Activated naive CD8-positive, alpha-beta T cell treated with anti-CD3 and anti-CD28 coated beads, Interleukin-2, amount 50 U/mL, for 24 hours (primary cell): ENCODE results near the gene HAS3.
A peak's percentile ranks its signal among the peaks of the same experiment; 100 is the strongest.
"Not testable (repeated sequence)": the region's sequence is repeated elsewhere in the genome, so short reads cannot be mapped to it uniquely, and the experiment has no call there.

ENCODE experiments used
- ATAC-seq: fragments of 150-1000 bp; cut with Tn5 transposase; one replicate; pipeline ENCODE4 v1.10.0; 2021
- DNase-seq: peaks from one replicate; pipeline ENCODE4 v3.0.0; 2021
- H3K27ac Mint-ChIP-seq: one replicate; pipeline ENCODE4 v1.8.0; 2021; ENCODE audit warnings: mild to moderate bottlenecking, mixed read lengths
- H3K27me3 Mint-ChIP-seq: one replicate; pipeline ENCODE4 v1.8.0; 2021; ENCODE audit warnings: mixed read lengths
- H3K36me3 Mint-ChIP-seq: one replicate; pipeline ENCODE4 v1.8.0; 2021; ENCODE audit warnings: low read depth, mixed read lengths
- H3K4me1 Mint-ChIP-seq: one replicate; pipeline ENCODE4 v1.8.0; 2021; ENCODE audit warnings: mixed read lengths
- H3K4me3 Mint-ChIP-seq: one replicate; pipeline ENCODE4 v1.8.0; 2021; ENCODE audit warnings: mild to moderate bottlenecking, moderate library complexity, mixed read lengths
- H3K9me3 Mint-ChIP-seq: one replicate; pipeline ENCODE4 v1.8.0; 2021; ENCODE audit warnings: mixed read lengths

HAS3 gene

DNA sequence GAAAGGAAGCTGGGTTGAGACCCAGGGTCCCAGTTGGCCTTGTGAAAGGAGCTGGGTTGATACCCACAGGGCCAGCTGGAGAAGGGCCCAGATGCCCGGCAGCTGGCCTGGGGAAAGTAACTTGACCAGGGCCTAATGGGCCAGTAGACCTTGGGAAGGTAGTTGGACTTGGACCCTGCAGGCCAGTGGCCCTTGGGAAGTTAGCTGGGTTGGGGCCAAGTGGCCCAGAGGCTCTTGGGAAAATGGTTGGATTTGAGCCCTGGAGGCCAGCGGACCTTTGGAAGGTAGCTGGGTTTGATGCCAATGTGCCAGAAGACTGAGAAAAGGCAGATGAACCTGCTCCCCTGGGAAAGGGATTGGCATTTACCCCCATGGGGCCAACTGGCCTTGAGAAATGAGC is 13.5 kb downstream of the HAS3 start:
- Mint-ChIP-seq H3K4me1 (peaks cover 3% of the 10 kb centered on the region), H3K27ac (no peak overlapping the region), H3K27me3 (no peaks in the 10 kb centered on the region), H3K36me3 (peaks cover 19% of the 10 kb centered on the region), H3K9me3 (no peaks in the 10 kb centered on the region), H3K4me3 (no peak overlapping the region)
- DNase-seq (no peak), ATAC-seq (no peak)

DNA sequence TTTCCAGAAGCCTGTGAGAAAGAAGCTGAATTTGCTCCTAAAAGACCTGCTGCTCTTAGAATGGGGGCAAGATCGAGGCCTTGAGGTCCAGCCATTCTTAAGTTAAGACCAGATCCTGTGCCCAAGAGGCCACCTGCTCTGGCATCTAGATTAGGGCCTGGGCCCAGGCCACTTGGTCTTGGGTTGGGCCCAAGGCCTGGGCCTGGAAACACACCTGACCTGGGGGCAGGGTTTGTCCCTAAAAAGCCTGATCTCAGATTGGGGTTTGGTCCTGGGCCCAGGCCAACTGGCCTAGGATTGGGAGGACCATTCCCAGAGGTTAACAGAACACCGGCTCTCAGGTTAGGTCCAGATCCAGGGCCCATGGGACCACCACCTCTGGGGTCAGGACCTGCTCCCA is 14.1 kb downstream of the HAS3 start:
- ATAC-seq (no peak), DNase-seq (no peak)
- Mint-ChIP-seq H3K27ac (no peak overlapping the region), H3K4me1 (peaks cover 5% of the 10 kb centered on the region), H3K4me3 (no peak overlapping the region), H3K9me3 (no peaks in the 10 kb centered on the region), H3K36me3 (peaks cover 21% of the 10 kb centered on the region), H3K27me3 (no peaks in the 10 kb centered on the region)

DNA sequence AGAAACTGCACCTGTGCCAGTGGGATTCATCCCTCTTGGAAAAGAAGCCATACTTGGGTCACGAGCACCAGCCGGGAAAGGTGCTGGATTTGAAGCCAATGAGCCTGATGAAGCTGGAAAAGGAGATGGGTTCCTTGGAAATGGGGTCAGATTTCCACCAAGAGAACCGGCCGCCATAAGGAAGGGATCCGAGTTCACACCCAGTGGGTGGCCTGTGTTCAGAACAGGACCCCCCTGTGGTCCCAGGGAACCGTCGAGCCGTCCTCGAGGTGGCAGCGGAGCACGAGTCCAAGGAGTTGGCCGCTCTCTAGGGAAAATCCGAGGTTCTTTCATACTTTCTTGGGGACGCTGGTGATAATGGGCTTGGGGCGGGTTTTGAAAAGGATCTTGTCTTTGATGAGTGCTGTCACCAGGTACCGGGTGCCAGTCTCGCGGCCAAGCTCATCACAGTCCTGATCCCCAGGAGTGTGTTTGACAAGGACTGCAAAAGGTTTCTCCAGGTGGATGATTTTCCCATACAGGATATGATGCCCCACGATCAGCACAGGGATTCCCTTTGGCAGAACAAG is 14.7 kb downstream of the HAS3 start:
- ATAC-seq: no peak
- Mint-ChIP-seq H3K36me3 (peaks cover 21% of the 10 kb centered on the region), H3K27me3 (no peaks in the 10 kb centered on the region), H3K4me3 (no peak overlapping the region), H3K4me1 (peaks cover 5% of the 10 kb centered on the region), H3K27ac (no peak overlapping the region), H3K9me3 (no peaks in the 10 kb centered on the region)
- DNase-seq: no peak

DNA sequence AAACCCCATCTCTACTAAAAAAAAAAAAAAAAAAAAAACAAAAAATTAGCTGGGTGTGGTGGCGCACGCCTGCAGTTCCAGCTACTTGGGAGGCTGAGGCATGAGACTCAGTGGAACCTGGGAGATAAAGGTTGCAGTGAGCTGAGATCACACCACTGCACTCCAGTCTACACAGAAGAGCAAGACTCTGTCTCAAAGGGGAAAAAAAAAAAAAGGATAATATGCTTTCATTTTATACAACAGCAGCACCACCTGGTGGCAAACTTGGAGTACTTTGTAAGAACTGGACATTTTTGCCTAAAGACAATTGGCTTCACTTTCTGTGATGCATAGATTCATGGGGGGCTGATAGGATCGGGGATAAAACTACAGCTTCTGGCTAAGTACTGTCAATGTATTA is 18.5 kb downstream of the HAS3 start:
- DNase-seq (peak; percentile 56), ATAC-seq (no peak)
- H3K27me3 Mint-ChIP-seq: no peaks in the 10 kb centered on the region
- H3K4me1 Mint-ChIP-seq: peaks cover 16% of the 10 kb centered on the region
- no peak overlapping the region for H3K4me3 Mint-ChIP-seq
- H3K27ac Mint-ChIP-seq: peak overlapping the region; percentile 37
- peaks cover 19% of the 10 kb centered on the region for H3K36me3 Mint-ChIP-seq
- H3K9me3 Mint-ChIP-seq: no peaks in the 10 kb centered on the region

DNA sequence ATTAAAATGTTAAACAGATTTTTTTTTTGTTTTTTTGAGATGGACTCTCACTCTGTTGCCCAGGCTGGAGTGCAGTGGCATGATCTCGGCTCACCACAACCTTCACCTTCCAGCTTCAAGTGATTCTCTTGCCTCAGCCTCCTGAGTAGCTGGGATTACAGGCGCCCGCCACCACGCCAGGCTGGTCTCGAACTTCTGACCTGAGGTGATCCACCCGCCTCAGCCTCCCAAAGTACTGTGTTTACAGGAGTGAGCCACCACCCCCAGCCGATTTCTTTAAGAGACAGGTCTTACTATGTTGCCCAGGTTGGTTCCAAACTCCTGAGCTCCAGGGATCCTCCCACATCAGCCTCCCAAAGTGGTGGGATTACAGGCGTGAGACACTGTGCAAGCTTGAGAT is 19.0 kb downstream of the HAS3 start:
- H3K36me3 Mint-ChIP-seq: peaks cover 20% of the 10 kb centered on the region
- not testable (repeated sequence) for H3K4me3 Mint-ChIP-seq, H3K9me3 Mint-ChIP-seq, ATAC-seq, DNase-seq, H3K27ac Mint-ChIP-seq, H3K27me3 Mint-ChIP-seq
- peaks cover 16% of the 10 kb centered on the region for H3K4me1 Mint-ChIP-seq

DNA sequence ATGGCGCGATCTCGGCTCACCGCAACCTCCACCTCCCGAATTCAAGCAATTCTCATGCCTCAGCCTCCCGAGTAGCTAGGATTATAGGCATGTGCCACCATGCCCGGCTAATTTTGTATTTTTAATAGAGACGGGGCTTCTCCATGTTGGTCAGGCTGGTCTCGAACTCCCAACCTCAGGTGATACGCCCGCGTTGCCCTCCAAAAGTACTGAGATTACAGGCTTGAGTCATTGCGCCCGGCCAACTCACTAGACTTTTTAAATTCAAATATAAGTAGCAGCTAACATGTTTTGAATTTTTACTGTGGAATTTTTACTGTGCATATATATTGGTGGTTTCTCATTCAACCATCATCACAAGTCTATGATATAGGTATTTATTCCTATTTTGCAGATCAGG is 19.5 kb downstream of the HAS3 start:
- Mint-ChIP-seq H3K36me3 (peaks cover 23% of the 10 kb centered on the region), H3K4me1 (peaks cover 22% of the 10 kb centered on the region)
- H3K27me3 Mint-ChIP-seq, ATAC-seq, DNase-seq, H3K27ac Mint-ChIP-seq, H3K4me3 Mint-ChIP-seq, H3K9me3 Mint-ChIP-seq: not testable (repeated sequence)

DNA sequence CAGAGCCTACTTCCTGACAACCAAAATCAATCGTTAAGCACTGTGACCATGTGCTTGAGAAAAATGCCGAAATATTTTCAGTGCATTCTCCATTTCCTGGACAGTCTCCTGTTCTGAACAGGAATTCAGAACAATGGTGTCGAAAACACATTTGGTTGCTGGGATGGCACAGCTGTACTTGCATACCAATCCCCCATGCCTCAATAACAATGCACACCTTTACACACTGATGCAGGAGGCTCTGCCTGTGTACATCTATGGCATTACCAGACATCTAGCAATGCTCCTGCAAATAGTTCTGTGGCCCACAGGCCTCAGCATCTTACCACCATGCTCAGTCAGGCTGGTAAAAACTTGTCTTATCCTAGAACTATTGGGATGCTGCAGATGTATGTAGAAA is 20.8 kb downstream of the HAS3 start:
- H3K4me3 Mint-ChIP-seq: no peak overlapping the region
- ATAC-seq (no peak), DNase-seq (no peak)
- H3K36me3 Mint-ChIP-seq: peaks cover 16% of the 10 kb centered on the region
- no peaks in the 10 kb centered on the region for H3K9me3 Mint-ChIP-seq
- peaks cover 35% of the 10 kb centered on the region for H3K4me1 Mint-ChIP-seq
- H3K27ac Mint-ChIP-seq: peak overlapping the region; percentile 25
- H3K27me3 Mint-ChIP-seq: no peaks in the 10 kb centered on the region

DNA sequence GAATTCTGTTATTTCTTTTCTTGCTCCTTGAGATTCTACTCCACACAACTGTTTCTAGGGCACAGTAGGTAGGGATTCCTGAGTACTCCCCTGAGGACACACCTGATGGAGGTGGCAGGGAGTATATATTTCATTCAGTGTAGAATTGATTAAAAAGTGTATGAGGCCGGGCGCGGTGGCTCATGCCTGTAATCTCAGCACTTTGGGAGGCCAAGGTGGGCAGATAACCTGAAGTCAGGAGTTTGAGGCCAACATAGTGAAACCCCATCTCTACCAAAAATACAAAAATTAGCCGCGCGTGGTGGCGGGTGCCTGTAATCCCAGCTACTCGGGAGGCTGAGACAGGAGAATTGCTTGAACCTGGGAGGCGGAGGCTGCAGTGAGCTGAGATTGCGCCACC is 21.3 kb downstream of the HAS3 start:
- H3K4me3 Mint-ChIP-seq, H3K9me3 Mint-ChIP-seq, H3K27ac Mint-ChIP-seq, ATAC-seq, DNase-seq, H3K27me3 Mint-ChIP-seq: not testable (repeated sequence)
- Mint-ChIP-seq H3K36me3 (peaks cover 16% of the 10 kb centered on the region), H3K4me1 (peaks cover 38% of the 10 kb centered on the region)

DNA sequence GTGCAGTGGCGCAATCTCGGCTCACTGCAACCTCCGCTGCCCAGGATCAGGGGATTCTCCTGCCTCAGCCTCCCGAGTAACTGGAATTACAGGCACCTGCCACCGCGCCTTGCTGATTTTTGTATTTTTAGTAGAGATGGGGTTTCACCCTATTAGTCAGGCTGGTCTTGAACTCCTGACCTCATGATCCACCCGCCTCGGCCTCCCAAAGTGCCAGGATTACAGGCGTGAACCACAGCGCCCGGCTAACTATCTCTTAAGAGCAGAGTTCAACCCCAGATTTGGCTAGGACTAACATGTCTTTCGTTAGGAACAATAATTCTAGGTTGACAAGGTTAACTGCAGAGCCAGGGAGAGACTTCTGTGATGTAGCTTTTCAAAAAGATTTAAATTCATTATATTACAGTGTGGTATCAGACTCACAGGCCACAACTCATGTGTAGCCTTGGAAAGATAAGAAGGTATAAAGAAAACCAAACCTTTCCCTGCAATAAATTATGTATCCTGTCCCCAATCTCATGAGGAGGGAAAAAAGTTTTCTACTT is 22.6 kb downstream of the HAS3 start:
- no peak overlapping the region for H3K4me3 Mint-ChIP-seq
- H3K9me3 Mint-ChIP-seq: no peaks in the 10 kb centered on the region
- H3K27ac Mint-ChIP-seq: peak overlapping the region; percentile 52
- ATAC-seq: no peak
- no peak for DNase-seq
- H3K36me3 Mint-ChIP-seq: peaks cover 16% of the 10 kb centered on the region
- H3K4me1 Mint-ChIP-seq: peaks cover 38% of the 10 kb centered on the region
- H3K27me3 Mint-ChIP-seq: no peaks in the 10 kb centered on the region

DNA sequence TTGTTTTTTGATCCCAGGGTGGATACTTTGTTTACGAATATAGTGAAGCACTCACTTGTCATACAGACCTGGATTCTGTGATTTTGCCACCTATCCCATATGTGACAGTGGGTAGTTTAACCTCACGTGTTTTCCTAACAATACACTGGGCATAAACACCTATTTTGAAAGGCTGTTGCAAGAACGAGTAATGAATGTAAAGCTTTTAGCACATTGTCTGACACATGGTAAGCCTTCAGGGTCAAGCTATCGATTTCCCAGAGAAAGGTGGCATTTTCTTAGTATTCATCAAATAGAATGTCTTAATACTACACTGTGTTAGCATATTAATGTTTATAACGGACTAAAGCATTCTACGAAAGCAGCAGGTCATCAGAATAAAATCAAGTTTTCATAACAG is 25.0 kb downstream of the HAS3 start:
- no peak for DNase-seq
- Mint-ChIP-seq H3K27ac (no peak overlapping the region), H3K4me3 (peak overlapping the region; percentile 96), H3K4me1 (peaks cover 50% of the 10 kb centered on the region), H3K27me3 (no peaks in the 10 kb centered on the region), H3K9me3 (no peaks in the 10 kb centered on the region), H3K36me3 (peaks cover 30% of the 10 kb centered on the region)
- ATAC-seq: no peak

DNA sequence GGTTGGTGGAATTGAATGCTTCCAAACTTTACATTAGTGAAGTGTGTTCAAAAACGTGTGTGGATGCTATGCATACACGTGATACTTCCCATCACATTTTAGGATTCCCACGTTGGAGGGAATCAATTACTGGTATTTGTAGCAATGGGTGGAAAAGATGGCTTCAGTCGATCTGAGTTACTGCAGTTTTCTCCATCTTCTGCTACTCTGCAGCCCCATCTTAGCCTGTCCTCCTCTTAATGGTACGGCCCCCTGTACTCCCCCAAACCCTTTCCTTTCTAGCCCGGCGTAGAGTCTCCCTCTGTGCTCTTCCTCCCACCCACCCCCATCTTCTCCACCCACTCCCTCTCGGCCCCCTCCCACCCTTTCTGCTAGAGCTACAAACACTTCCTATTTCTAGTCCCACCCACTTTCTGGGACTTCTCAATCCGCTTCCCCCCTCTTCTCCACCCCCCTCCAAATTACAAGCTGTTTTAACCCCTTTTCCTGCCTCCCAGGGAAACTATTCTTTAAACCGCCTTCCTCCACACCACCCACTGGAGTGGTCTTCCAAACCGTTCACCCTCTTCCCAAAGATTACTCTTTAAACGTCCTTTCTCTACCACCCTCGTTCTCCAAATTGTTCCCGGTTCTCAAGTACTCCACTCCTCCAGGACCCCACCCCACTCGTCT is 25.9 kb downstream of the HAS3 start:
- peak overlapping the region; percentile 91 for H3K27ac Mint-ChIP-seq
- peaks cover 54% of the 10 kb centered on the region for H3K4me1 Mint-ChIP-seq

DNA sequence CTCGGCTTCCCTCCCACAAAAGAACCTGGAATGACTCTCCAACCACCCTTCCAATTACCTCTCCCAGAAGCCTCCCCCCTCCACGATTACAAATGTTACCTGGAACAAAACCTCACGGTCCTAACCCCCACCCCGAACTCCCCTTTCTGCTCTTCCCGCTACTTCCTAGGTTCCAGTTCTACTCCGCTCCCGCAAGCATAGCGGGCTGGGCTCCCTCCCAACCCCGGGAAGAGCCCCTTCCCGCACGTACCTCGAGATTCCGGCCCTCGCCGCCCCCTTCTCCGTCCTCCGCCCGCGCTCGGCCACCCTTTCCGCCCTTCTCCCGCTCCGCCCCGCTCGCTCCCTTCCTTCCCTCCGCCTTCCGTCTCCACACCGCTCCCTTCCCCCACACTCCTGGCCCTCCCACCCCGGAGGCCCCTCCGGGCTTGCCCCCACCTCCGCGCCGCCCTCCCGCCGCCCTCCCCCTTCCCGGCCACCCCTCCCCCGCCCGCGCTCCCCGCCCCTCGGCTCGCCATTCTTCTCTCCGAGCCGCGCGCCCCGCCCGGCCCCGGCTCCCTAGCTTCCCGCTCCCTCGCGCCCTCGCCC is 26.5 kb downstream of the HAS3 start:
- H3K9me3 Mint-ChIP-seq: no peaks in the 10 kb centered on the region
- peak; percentile 84 for DNase-seq
- peaks cover 40% of the 10 kb centered on the region for H3K36me3 Mint-ChIP-seq
- H3K4me1 Mint-ChIP-seq: peaks cover 59% of the 10 kb centered on the region
- peak overlapping the region; percentile 96 for H3K4me3 Mint-ChIP-seq
- ATAC-seq: peak; percentile 52
- H3K27me3 Mint-ChIP-seq: no peaks in the 10 kb centered on the region
- H3K27ac Mint-ChIP-seq: peak overlapping the region; percentile 91

More for the DNA sequence above, 25.9 kb downstream of the HAS3 start:
- H3K27me3 Mint-ChIP-seq: no peaks in the 10 kb centered on the region
- H3K4me3 Mint-ChIP-seq: peak overlapping the region; percentile 96
- ATAC-seq (no peak), DNase-seq (no peak)
- H3K36me3 Mint-ChIP-seq: peaks cover 34% of the 10 kb centered on the region
- H3K9me3 Mint-ChIP-seq: no peaks in the 10 kb centered on the region

DNA sequence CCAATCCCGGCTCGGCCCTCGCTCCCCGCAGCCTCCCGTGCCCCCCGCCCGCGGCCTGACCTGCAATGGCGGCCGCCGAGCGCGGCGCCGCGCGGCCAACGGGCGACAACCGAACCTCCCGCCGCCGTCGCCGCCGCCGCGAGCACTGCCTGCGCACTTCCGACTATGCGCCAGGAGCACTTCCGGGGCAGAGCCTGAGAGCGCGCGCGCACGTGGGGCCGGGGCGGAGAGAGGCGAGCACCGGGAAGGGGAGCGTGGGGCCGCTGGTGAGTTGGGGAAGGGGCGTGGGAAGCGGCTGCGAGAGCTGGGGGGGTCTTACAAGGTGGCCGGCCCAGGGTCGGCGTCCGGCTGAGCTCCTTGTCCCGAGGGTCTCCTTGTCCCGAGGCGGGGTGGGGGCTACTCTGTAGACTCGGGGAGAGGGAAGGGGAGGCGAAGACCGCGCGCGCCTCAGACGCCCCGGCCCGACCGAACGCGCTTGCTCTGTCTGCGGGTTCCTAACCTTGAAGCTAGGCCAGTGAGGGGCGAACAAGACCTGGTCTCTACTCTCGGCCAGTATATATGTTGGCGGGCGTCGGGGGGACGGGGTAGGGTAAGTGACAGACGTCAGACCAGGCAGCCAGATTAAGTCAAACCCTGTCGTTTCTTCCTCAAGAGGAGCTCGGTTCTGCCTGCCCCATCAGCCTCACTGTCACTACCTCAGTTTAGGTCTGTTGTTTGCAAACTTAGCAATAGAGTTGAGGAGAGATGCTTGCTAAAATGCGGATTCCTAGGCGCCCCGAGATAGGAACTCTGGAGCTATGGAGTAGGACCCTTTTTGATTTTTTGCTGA is 27.2 kb downstream of the HAS3 start, which contains the start of the genes CHTF8 and UTP4:
CHTF8 (minus strand) TSS at position 165 of the 829 bp plus-strand sequence. CDS start 11,130 bp downstream, outside the sequence.
UTP4 (plus strand) TSS at position 226 of the 829 bp plus-strand sequence. CDS start 811 bp downstream, outside the sequence.
- Mint-ChIP-seq H3K4me1 (peaks cover 61% of the 10 kb centered on the region), H3K27ac (peak within 1 kb of the TSS; percentile 93), H3K27me3 (no peaks in the 10 kb centered on the region), H3K4me3 (peak within 1 kb of the TSS; percentile 96), H3K9me3 (no peaks in the 10 kb centered on the region), H3K36me3 (peaks cover 41% of the 10 kb centered on the region)
- DNase-seq (peak; percentile 90), ATAC-seq (peak; percentile 94)

DNA sequence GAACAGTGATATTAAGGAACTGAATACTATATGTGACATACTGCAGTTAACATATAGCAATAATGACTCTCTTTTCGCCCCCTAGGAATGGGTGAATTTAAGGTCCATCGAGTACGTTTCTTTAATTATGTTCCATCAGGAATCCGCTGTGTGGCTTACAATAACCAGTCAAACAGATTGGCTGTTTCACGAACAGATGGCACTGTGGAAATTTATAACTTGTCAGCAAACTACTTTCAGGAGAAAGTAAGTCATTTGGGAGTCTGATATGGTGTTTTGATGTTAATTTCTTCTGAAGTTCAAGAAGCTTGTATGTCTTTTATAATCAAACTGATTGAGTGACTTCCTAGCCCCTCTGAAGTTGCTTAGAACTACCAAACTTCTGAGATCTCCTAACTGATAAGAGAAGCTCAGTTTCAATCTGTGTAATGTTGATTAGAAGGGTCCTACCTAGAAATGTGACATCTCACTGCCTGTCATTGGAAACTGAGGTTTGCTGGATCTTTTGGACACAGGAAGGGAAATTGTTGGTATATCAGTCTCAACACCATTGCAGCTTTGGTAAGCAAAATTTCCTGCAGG is 28.0 kb downstream of the HAS3 start:
- peaks cover 49% of the 10 kb centered on the region for H3K36me3 Mint-ChIP-seq
- ATAC-seq: peak; percentile 14

More for the DNA sequence above, 28.0 kb downstream of the HAS3 start:
- no peak for DNase-seq
- Mint-ChIP-seq H3K9me3 (no peaks in the 10 kb centered on the region), H3K27me3 (no peaks in the 10 kb centered on the region), H3K4me3 (peak overlapping the region; percentile 96), H3K4me1 (peaks cover 53% of the 10 kb centered on the region), H3K27ac (peak overlapping the region; percentile 93)
